Neural progenitor cell (in vitro differentiated cells): ENCODE data around the gene ZNG1B.
"Not testable (repeated sequence)": the region's sequence is repeated elsewhere in the genome, so short reads cannot be mapped to it uniquely, and the experiment has no call there.

Experiments
- EZH2 ChIP-seq: fragments of 200-600 bp; sonication (generic); IDR thresholded peaks from 2 replicates; pipeline ENCODE4 v1.6.1; 2017; ENCODE audit warnings: antibody characterized with exemption, mild to moderate bottlenecking, moderate library complexity
- EZH2phosphoT487 ChIP-seq: fragments of 200-600 bp; sonication (generic); IDR thresholded peaks from 2 replicates; pipeline ENCODE4 v1.6.1; 2017; ENCODE audit warnings: antibody characterized with exemption
- TF ChIP-seq, protein P1 (sequence below): fragments of 200-600 bp; sonication (generic); IDR thresholded peaks from 2 replicates; pipeline ENCODE4 v1.5.1; 2017; ENCODE audit warnings: antibody characterized with exemption, mild to moderate bottlenecking

DNA sequence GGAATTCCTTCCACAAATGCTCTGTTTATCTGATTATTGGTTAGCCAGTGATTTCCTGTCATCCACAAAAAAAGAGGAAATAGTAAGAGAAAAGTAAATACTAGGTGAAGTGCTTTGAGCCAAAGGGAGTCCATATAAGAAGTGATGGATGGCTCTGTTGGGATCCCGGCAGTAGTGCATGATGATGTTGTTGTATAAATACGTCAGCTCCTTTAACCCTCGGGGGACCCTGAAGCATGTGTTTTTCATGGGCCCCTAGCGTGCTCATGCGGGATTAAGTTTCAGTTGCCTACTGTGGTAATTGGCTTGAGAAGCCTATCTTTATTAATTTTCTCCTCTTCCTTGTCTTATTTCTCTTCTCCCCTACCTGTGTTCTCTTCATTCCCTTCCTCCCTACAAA lies 24.7 kb upstream of the ZNG1B start:
- TF ChIP-seq, protein P1, sequence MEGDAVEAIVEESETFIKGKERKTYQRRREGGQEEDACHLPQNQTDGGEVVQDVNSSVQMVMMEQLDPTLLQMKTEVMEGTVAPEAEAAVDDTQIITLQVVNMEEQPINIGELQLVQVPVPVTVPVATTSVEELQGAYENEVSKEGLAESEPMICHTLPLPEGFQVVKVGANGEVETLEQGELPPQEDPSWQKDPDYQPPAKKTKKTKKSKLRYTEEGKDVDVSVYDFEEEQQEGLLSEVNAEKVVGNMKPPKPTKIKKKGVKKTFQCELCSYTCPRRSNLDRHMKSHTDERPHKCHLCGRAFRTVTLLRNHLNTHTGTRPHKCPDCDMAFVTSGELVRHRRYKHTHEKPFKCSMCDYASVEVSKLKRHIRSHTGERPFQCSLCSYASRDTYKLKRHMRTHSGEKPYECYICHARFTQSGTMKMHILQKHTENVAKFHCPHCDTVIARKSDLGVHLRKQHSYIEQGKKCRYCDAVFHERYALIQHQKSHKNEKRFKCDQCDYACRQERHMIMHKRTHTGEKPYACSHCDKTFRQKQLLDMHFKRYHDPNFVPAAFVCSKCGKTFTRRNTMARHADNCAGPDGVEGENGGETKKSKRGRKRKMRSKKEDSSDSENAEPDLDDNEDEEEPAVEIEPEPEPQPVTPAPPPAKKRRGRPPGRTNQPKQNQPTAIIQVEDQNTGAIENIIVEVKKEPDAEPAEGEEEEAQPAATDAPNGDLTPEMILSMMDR: not testable (repeated sequence)
- not testable (repeated sequence) for TF ChIP-seq EZH2phosphoT487, EZH2
